Muscle layer of duodenum (tissue), 2 donors: Measurements from ENCODE around the gene AWAT1.
"Not testable (repeated sequence)": the region's sequence is repeated elsewhere in the genome, so short reads cannot be mapped to it uniquely, and the experiment has no call there.

Experiments
- H3K27ac ChIP-seq: one replicate; pipeline ENCODE4 v1.7.0; 2013; ENCODE audit warnings: mild to moderate bottlenecking, low read length
- H3K27me3 ChIP-seq: one replicate; pipeline ENCODE4 v1.7.0; 2013; ENCODE audit warnings: low read depth, mild to moderate bottlenecking, control low read depth, low read length
- H3K36me3 ChIP-seq, 2 donors: one replicate each; pipeline ENCODE4 v1.7.0; 2013; ENCODE audit warnings: low read length in 2 of 2, control low read depth in 1 of 2, mild to moderate bottlenecking in 1 of 2; ENCODE audit not compliant: insufficient read depth in 2 of 2, control insufficient read depth in 1 of 2
- H3K4me1 ChIP-seq, 2 donors: one replicate each; pipeline ENCODE4 v1.7.0; 2013; ENCODE audit warnings: low read length in 2 of 2, mild to moderate bottlenecking in 2 of 2, control low read depth in 1 of 2, moderate library complexity in 1 of 2; ENCODE audit not compliant: insufficient read depth in 2 of 2, control insufficient read depth in 1 of 2
- H3K4me3 ChIP-seq, 2 donors: one replicate each; pipeline ENCODE4 v1.7.0; 2013; ENCODE audit warnings: low read length in 2 of 2, low read depth in 1 of 2, mild to moderate bottlenecking in 1 of 2
- H3K9me3 ChIP-seq, 2 donors: one replicate each; pipeline ENCODE4 v1.7.0; 2013; ENCODE audit warnings: low read length in 2 of 2, control low read depth in 1 of 2, mild to moderate bottlenecking in 1 of 2; ENCODE audit not compliant: control insufficient read depth in 1 of 2
- donor health status: healthy.

The AWAT1 gene

DNA sequence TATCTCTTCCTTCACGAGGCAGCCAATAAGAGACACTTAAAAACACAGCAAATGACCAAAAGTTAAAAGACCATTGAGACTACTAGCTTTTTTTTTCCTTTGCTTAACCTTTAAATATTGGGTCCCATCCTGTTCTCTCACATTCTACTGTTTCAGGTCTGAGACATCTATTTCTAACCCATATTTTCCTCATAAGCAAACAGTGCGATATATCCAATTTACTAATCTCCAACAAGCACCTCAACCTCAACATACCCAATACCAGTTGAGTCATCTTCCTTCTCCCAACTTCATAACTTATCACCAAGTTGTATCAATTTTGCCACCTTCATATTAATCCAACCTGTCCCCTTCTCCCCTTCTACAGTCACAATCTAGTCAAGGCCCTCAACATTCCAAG lies 7.0 kb downstream of the AWAT1 start:
- Histone ChIP-seq H3K9me3 (no peaks in the 10 kb centered on the region), H3K27ac (no peak overlapping the region), H3K4me1 (no peaks in the 10 kb centered on the region), H3K36me3 (no peaks in the 10 kb centered on the region), H3K27me3 (no peaks in the 10 kb centered on the region), H3K4me3 (no peak overlapping the region)

DNA sequence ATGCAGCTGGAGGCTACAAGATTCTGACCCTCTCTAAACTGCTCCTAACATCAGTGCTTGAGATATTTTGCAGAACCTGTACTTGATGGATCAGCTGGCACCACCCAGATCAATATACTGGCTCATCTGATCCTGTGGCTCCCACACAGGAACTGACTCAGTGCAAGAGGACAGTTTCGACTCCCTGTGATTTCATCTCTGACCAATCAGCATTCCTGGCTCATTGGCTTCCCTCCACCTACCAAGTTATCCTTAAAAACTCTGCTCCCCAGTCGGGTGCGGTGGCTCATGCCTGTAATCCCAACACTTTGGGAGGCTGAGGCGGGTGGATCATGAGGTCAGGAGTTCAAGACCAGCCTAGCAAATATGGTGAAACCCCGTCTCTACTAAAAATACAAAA lies 9.1 kb downstream of the AWAT1 start:
- H3K27me3 ChIP-seq, H3K27ac ChIP-seq, H3K36me3 ChIP-seq, H3K9me3 ChIP-seq, H3K4me3 ChIP-seq, H3K4me1 ChIP-seq: not testable (repeated sequence)

DNA sequence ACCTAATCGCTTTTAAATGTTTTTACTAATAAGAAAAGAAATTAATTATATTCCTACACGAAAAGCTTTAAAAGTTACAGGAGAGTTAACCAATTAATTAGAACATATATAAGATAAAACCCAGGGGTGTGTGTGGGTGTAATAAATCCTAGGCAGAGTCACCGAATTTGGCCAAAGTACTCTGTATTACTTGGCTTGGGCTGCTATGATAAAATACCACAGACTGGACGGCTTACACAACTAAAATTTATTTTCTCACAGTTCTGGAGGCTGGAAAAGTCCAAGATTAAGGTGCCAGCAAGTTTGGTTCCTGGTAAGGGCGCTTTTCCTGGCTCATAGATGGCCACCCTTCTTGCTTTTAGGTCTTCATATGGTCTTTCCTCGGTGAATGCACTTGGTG lies 10.4 kb downstream of the AWAT1 start:
- no peaks in the 10 kb centered on the region for H3K9me3 ChIP-seq
- H3K27ac ChIP-seq: no peak overlapping the region
- no peak overlapping the region for H3K4me3 ChIP-seq
- no peaks in the 10 kb centered on the region for H3K27me3 ChIP-seq
- H3K4me1 ChIP-seq: no peaks in the 10 kb centered on the region
- H3K36me3 ChIP-seq: no peaks in the 10 kb centered on the region

DNA sequence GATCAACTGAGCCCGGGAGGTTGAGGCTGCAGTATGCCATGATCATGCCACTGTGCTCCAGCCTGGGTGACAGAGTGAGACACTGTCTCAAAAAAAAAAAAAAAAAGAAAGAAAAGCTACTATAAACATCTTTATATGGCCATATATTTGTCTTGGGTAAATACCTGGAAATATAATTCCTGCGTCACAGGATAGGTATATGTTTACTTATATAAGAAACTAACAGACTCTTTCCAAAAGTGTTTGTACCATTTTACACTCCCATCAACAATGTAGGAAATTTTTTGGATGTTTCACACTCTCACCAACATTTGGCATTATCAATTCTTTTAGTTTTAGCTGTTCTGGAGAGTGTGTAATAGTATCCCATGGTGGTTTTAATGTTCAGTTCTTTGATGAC lies 12.8 kb downstream of the AWAT1 start:
- Histone ChIP-seq H3K36me3 (no peaks in the 10 kb centered on the region), H3K4me1 (no peaks in the 10 kb centered on the region), H3K9me3 (no peaks in the 10 kb centered on the region), H3K27ac (no peak overlapping the region), H3K4me3 (no peak overlapping the region), H3K27me3 (no peaks in the 10 kb centered on the region)

DNA sequence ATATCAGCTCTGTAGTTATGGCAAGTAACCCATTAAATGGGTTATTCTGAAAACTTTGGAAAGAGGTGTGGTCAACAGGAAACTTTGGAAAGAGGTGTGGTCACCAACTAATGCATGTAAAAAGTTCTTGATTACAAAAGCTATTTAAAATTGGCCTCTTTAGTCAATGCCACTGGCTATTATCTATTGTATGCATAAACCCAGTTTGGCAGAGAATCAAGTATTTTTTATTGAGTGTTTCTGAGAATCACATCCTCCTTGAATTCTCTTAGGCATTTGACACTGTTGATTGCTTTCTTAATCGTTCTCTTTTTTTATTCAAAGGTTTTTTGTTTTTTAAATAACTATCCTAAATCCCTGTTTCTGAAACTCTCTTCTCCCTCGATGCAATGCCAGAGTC lies 18.0 kb downstream of the AWAT1 start:
- H3K36me3 ChIP-seq: no peaks in the 10 kb centered on the region
- H3K27ac ChIP-seq: no peak overlapping the region
- no peaks in the 10 kb centered on the region for H3K27me3 ChIP-seq

DNA sequence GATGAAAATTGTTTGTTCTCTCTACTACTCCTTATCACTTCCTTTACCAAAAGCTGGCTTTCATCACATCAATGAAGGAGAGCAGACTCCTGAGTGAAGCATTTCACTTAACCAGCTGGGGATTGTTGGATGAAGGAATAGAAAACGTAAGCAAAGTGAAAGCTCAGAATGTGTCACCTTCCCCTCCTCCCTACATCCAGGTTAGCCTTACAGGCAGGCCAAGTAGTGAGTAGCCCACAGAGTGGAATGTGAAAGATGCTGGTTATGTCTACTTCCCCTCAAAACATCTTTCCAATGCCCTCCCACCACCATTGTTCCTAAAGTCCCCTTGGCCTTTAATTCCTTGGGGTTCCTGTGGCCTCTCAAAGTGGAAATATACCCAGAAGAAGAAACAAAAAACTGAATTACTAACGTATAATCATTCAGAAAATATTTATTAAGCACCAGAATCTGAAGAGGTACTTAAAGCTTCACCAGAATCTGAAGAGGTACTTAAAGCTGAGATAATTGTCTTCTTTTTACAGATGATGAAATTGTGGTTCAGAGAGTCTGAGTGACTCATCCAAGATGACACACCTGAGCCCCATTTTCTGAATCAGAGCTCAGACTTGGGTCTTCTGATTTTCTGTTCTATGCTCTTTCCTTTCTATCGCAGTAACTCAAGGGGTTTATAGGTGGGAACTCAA lies 19.1 kb downstream of the AWAT1 start:
- Histone ChIP-seq H3K9me3 (no peaks in the 10 kb centered on the region), H3K27me3 (no peaks in the 10 kb centered on the region), H3K27ac (no peak overlapping the region), H3K36me3 (no peaks in the 10 kb centered on the region), H3K4me1 (no peaks in the 10 kb centered on the region), H3K4me3 (no peak overlapping the region)

More for the DNA sequence above, 18.0 kb downstream of the AWAT1 start:
- H3K9me3 ChIP-seq: no peaks in the 10 kb centered on the region
- H3K4me3 ChIP-seq: no peak overlapping the region
- H3K4me1 ChIP-seq: no peaks in the 10 kb centered on the region

DNA sequence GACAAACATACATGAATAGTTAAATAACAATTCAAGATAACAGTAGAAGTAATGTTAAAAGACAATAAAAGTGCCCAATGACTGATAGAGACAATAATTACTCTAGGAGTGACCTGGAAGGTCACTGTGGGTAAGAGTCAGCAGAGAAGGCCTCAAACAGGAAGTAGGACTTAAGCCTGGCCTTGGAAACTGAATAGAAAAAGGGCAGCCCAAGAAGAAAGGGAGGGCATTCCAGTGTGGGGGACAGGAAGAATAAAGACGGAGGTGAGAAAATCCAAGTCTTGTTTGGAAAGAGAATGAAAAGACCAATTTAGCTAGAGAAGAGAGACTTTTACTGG lies 19.6 kb downstream of the AWAT1 start:
- Histone ChIP-seq H3K9me3 (no peaks in the 10 kb centered on the region), H3K27ac (no peak overlapping the region), H3K4me1 (no peaks in the 10 kb centered on the region), H3K4me3 (no peak overlapping the region), H3K36me3 (no peaks in the 10 kb centered on the region), H3K27me3 (no peaks in the 10 kb centered on the region)

DNA sequence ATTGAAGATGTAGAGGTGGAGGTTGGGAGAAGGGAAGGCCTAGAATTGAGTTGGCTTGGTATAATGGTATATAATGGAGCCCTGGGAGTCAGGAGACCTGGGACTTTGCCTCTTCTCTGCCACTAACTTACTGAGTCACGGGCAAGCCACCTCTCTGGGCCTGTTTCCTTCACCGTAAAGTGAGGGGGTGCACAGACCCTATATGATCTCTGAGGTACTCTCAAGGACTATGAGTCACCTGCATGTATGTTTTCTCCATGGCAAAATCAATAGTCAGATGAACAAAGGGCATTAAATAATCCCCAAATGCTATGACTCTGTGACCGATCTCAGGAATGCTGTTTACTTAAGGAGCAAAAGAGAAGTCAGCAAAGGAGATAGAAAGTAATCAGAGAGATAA lies 20.5 kb downstream of the AWAT1 start:
- Histone ChIP-seq H3K9me3 (no peaks in the 10 kb centered on the region), H3K4me1 (no peaks in the 10 kb centered on the region), H3K36me3 (no peaks in the 10 kb centered on the region), H3K27me3 (no peaks in the 10 kb centered on the region), H3K27ac (no peak overlapping the region), H3K4me3 (no peak overlapping the region)

DNA sequence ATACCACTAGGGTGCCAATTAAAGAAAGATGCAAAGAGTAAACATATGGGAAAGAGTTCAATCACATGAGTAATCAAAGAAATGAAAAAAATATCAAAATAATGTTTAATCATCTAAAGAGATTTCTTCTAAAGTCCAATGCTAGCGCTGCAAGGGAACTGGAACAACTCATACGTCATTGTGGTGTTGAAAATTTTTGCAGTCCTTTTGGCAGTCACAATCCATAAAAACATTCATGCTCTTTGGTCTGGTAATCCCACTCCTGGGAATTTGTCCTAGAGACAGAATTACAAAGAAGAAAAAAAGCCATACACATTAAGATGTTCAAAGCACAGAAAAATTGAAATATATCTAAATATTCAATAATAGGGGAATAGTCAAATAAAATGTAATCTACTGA lies 21.0 kb downstream of the AWAT1 start:
- Histone ChIP-seq H3K9me3 (no peaks in the 10 kb centered on the region), H3K4me3 (no peak overlapping the region), H3K27ac (no peak overlapping the region)

DNA sequence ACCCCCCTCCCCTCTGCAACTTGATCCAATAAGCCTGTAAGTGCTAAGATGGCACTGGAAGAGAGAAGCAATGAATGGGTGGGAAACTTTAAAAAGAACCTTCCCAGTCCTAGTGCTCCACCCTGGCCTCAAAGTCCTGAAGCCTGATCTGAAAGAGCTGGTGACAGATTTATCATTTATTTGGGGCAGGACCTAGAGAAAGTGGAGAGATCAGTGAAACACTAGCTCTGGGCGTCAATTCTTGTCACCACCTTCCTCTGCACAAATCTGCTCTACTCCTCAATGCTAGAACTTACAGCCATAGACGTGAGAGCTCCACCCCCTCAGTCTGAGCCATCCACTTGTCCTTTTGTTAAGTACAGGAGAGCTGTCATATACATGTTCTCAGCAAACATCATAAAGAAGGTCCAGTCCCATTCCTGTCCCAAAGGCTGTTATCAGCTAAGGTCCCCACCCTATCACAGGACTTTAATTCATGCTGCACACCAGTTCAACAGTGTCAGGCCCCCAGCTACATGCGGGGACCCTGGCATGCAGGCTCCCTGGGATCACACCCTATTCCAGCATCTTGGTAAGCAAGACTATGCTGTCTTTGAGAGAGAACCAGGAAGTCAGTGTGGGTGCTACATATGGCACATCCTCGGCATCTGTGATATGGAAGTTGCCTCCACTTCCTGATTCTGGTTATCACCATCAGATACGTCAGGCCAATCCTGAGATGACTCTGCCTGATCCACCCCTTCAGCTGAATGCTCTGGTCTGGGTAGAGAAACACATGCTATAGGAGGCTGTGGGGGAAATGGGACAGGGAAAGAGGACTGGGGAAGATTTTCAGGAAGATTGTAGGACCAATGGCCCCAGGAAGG lies 23.2 kb downstream of the AWAT1 start:
- Histone ChIP-seq H3K36me3 (no peaks in the 10 kb centered on the region), H3K27me3 (no peaks in the 10 kb centered on the region), H3K27ac (no peak overlapping the region), H3K9me3 (no peaks in the 10 kb centered on the region), H3K4me3 (no peak overlapping the region), H3K4me1 (no peaks in the 10 kb centered on the region)

More for the DNA sequence above, 21.0 kb downstream of the AWAT1 start:
- no peaks in the 10 kb centered on the region for H3K4me1 ChIP-seq
- no peaks in the 10 kb centered on the region for H3K27me3 ChIP-seq
- no peaks in the 10 kb centered on the region for H3K36me3 ChIP-seq

DNA sequence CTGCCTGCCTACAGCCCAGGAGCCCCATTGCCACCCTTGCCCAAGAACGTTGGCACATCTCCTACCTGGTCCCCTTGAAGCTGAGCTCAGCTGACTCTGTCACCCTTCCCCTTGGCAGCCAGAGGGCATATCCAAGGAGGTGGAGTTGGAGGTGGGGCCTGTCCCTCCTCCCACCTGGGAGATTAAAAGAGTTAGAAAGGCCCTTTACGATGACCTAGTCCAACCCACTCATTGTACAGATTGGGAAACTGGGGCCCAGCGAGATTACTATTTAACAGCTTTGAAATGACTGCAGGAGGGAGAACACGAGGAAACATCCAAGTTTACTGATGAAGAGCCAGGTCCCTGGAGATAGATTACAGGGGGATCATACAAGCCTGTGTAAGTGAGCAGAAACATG lies 25.6 kb downstream of the AWAT1 start, which contains the start of gene P2RY4:
TSS of gene P2RY4 (minus strand) at position 101 of the 400 bp plus-strand sequence. CDS start 580 bp downstream, outside the sequence.
- H3K27ac ChIP-seq: no peak within 1 kb of the TSS
- no peaks in the 10 kb centered on the region for H3K4me1 ChIP-seq
- H3K36me3 ChIP-seq: no peaks in the 10 kb centered on the region
- H3K4me3 ChIP-seq: no peak within 1 kb of the TSS
- no peaks in the 10 kb centered on the region for H3K9me3 ChIP-seq
- H3K27me3 ChIP-seq: no peaks in the 10 kb centered on the region
